CD1c-positive myeloid dendritic cell (primary cell): ENCODE results near the gene ERVFRD-1.

Experiments used
- DNase-seq: peaks from one replicate; pipeline ENCODE4 v3.0.0-alpha.2; 2016; ENCODE audit errors: extremely low spot score

Gene ERVFRD-1

DNA sequence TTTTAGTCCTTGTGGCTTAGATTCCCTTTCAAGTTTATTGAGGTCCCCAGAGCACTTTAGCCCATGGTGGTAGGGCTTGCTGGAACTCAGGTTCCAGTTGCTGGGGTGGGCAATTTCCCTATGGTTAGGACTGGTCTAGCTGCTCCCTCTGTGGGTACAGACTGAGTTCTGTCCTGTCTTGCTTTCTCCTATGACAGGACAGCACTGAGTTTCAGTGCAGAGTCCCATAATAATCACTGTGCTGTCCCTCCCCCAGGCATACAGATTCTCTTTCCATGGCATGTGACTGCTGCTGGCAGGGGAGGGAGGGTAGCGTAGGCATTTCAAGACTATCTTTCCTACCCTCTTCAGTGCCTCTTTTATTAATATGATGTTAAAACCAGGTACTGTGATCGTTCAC is 17.1 kb upstream of the ERVFRD-1 start:
- no peak for DNase-seq

DNA sequence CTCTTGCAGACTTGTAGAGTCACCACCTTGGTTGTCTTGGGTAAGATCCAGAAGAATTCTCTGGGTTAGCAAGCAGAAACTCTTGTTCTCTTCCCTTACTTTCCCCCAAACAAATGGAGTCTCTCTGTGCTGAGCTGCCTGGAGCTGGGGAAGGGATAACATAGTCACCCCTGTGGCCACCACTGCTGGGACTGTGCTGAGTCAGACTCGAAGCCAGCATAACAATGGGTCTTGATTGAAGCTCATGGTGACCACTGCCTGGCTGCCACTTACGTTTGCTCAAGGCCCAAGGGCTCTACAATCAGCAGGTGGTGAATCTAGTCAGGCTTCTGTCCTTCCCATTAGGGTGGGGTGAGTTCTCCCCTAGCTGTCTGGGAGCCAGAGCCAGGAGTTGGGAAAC is 15.4 kb upstream of the ERVFRD-1 start:
- no peak for DNase-seq

DNA sequence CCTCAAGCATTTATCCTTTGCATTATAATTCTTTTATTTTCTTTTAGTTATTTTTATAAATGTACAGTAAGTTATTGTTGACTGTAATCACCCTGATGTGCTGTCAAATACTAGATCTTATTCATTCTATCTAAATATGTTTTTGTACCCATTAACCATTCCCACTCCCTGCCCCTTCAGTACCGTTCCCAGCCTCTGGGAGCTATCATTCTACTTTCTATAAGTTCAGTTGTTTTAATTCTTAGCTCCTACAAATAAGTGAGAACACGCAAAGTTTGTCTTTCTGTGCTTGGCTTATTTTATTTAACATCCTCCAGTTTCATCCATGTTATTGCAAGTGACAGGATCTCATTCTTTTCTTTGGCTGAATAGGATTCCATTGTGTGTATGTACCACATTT is 12.5 kb upstream of the ERVFRD-1 start:
- no peak for DNase-seq

DNA sequence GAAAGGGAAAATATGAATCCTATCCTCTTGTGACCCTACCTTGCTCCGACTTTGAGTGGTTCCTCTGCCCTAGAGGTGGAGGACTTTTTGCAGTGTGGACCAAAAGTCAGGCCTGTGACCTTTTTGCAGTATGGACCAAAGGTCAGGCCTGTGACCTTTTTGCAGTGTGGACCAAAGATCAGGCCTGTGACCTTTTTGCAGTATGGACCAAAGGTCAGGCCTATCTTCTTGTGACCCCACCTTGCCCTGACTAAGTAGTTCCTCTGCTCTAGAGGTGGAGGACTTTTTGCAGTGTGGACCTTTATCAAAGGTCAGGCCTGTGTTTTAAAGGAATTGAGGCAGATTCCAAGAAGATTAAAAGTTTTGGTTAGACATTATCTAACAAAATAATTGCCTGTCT is 10.9 kb upstream of the ERVFRD-1 start:
- no peak for DNase-seq

DNA sequence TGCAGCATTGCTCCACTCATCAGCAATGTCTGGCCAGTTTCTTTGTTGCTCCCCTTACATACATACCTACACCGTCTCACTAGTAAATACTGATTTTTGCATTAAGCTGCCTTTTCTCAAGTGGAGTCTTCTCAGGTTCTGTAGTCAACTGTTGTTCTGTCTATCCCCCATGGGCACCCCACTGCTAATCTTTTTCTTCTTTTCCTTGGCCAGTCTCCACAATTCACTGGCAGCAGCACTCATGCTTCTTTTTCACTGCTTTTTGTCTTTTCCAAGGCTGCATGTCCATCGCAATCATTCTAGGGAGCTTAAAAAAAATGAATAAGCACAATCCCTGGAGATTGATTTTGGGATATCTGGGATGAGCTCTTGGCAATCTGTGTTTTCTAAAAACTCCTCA is 10.3 kb upstream of the ERVFRD-1 start:
- DNase-seq: no peak

DNA sequence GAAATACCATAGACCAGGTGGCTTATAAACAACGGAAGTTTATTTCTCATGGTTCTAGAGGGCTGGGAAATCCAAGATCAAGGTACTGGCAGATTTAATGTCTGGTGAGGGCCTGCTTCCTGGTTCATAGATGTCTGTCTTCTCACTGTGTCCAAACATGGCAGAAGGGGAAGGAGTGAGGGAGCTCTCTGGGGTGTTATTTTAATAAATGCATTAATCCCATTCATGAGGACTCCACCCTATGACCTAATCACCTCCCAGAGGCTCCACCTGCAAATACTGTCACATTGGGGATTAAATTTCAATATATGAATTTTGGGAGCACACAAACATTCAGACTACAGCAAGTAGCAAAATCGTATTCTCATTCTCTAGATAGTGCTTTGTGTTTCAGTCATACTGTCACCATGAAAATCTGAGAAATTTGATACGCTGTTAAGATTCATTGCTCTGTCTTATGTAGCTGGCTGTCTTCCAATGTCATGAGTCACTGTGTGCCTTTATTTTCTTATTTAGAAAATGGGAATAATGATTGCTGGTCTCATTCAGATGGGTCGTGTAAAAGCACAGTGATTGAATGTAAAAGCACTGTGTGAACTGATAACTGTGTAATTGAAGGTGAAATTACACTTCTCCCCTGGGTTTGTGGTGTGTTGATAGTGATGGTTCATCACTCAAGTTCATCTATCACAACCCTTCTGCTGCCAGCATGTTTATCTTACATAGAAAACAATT is 8.9 kb upstream of the ERVFRD-1 start:
- DNase-seq: no peak

DNA sequence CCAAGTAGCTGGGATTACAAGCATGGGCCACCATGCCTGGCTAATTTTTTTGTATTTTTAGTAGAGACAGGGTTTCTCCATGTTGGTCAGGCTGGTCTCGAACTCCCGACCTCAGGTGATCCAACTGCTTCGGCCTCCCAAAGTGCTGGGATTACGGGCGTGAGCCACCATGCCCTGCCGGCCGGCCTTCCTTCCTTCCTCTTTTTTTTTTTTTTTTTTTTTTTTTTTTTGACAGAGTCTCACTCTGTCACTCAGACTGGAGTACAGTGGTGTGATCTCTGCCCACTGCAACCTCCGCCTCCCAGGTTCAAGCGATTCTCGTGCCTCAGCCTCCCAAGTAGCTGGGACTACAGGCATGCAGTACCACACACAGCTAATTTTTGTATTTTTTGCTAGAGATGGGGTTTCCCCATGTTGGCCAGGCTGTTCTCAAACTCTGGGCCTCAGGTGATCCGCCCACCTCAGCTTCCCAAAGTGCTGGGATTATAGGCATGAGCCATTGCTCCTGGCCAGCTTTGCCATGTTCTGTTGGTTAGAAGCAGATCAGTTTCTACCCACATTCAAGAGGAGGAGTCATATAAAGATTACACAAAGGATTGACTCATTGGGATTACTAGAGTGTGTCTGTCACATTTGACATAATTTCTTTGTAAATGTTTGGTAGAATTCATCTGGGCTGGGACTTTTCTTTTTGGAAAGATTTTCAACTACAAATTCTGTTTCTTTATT is 4.4 kb upstream of the ERVFRD-1 start:
- peak; percentile 50 for DNase-seq

DNA sequence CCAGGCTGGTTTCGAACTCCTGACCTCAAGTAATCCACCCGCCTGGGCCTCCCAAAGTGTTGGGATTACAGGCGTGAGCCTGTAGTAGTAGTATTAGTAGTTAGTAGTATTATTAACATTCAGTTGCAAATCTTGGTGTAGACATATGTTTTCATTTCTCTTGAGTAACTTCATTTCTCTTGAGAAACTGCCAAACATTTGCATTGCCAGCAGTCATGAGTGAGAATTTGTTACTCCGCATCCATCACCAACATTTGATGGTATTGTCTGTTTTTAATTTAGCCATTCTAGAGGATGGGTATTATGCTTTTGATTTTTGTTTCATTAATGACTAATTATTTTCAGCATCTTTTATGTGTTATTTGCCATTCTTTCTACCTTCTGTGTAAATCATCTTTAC is 1.5 kb upstream of the ERVFRD-1 start:
- DNase-seq: no peak

DNA sequence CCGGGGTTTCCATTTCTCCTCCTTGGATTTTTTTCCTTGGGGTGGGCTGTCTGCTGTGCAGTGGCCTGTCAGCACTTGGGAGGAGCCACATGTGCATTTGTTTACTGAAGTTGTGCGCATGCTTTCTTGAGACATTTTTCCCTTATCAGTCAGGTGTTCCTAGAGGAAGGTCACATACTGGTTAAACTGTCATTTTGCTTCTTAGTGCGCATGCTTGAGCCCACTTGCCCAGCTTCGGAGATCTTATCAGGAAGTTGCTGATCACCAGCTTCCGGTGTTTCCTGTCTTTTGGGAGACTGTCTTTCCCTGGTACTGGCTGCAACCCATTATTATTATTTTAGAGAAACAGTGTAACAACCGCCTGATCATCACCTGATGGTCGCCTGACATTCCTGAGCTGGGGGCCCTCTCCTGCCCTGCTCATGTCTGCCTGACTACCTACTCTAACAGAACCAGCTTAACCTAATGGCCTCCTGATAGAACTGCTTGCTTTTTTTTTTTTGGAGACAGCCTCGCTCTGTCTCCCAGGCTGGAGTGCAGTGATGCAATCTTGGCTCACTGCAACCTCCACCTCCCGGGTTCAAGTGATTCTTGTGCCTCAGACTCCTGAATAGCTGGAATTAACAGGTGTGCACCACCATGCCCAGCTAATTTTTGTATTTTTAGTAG is 378 bp upstream of the ERVFRD-1 start:
- DNase-seq: peak; percentile 42

DNA sequence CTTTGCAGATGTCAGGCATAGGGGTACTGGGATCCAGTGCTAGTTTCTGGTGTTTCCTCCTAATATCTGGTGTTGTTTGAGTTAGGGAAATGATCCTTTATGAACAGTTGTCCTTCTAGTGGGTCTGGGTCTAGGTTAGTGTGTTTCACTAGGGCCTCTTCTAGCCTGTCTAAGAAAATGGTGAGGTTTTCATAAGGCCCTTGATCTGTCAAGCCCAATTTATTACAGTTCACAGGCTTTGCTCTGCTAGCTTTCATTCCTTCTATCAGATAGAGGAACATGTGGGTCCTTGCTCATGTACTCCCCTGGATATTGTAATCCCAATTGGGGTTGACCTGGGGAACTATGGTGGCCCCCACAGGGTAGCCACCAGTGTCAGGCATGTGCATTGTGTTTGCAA is 2.8 kb downstream of the ERVFRD-1 start:
- no peak for DNase-seq

DNA sequence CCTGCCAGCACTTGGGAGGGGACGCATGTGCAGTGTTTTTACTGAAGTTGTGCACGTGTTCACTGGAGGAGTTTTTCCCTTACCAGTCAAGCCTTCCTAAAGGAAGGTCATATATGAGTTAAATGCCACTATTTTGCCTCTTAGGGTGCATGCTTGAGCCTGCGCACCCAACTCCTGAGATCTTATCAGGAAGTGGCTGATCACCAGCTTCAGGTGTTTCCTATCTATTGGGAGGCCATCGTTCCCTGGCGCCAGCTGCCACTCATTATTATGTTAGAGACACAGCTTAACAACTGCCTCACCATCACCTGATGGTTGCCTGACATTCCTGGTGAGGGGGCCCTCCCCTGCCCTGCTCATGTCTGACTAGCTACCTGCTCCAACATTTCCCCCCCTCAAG is 8.5 kb downstream of the ERVFRD-1 start:
- DNase-seq: no peak

DNA sequence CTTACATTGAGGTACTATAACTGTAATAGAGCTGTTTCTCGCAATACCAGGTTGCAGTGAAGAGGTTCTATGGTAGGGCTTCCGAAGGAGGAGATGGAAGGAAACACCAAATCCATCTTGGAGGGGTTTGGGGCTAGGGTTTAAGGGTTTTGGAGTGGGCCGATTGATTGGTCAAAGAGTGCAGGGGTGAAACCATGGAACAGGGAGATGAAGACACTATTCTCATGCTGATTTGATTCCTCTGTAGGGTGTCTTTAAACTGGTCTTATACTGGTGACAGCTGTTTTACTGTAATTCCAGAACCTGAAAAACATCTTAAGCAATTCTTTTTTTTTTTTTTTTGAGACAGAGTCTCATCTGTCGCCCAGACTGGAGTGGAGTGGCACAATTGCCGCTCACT is 10.1 kb downstream of the ERVFRD-1 start:
- DNase-seq: no peak

DNA sequence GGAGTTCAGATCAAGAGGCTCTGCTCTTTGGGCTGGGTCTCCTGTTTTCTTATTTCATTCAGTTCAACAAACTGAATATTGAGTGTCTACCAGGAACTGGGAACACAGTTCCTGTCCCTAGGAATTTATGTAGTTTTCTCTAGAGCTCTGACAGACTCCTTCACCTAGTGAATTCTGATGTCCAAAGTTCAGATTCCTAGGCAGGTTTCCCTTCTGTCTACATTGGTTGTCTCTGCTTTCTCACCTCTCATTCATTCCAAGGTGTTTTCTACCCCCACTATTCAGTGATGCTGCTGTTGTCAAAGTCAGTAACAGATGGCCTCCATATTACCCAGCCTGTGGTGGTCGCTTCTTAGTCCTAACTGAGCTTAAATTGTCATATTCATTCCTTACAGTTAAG is 13.5 kb downstream of the ERVFRD-1 start:
- no peak for DNase-seq

DNA sequence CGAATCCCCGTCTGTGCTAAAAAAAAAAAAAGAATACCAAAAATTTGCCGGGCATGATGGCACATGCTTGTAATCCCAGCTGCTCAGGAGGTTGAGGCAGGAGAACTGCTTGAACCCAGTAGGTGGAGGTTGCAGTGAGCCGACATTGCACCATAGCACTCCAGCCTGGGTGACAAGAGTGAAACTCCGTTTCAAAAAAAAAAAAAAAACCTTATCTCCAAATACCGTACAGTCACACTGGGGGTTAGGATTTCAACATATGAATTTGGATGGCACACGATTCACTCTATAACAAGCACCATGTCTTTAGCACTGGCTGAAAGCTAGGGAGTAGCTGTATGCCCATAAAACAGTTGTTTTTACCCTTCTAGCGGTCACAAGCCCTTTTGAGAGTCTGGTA is 14.0 kb downstream of the ERVFRD-1 start:
- DNase-seq: no peak

DNA sequence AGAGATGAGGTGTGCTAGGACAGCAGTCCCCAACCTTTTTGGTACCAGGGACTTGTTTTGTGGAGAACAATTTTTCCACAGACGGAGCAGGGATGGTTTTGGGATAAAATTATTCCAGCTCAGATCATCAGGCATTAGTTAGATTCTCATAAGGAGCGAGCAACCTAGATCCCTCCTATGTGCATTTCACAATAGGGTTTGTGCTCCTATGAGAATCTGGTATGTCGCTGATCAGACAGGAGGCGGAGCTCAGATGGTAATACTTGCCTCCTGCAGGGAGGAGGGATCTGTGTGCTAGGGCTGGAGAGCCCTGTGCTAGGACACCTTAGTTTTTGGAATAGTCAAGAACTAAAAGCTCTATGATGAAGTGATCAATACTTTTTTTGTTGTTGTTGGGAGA is 15.4 kb downstream of the ERVFRD-1 start:
- DNase-seq: peak; percentile 20

DNA sequence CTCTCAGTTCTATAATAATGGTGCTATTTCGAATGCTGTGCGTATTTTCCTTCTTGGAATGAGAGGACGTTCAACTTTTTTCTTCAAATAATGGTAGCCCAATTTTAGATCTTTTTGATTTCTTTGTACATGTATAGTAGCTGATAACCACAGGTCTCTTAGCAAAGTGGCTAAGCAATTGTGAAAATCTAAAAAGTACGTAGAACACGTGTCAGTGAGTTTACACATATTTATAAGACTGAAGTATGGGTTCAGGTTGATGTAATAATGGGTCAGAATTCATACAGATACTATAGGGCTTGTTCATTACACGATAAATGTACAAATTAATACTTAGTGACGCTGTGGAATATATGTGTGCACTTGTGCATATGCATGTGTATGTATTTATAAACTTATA is 16.6 kb downstream of the ERVFRD-1 start:
- no peak for DNase-seq

DNA sequence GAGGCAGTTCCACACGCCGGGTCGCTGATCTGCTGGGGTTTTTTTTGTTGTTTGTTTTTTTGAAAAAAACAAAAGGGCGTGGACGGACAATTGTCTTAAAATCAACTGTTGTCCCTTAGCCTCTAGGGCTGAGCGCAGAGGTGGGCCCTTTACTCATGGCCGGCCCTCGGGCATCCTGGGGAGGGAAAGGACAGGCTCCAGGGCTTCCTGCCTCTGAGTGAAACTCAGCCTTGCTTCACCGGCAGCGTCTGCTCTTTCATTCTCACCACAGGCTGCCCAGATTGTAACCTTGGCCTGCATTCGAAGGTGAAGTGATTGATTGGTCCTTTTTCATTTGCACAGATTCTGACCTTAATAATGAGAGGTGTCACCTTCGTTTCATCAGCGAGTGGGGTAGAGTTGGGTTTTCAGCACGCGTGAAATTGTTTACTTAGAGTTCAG is 17.1 kb downstream of the ERVFRD-1 start:
- peak; percentile 39 for DNase-seq

DNA sequence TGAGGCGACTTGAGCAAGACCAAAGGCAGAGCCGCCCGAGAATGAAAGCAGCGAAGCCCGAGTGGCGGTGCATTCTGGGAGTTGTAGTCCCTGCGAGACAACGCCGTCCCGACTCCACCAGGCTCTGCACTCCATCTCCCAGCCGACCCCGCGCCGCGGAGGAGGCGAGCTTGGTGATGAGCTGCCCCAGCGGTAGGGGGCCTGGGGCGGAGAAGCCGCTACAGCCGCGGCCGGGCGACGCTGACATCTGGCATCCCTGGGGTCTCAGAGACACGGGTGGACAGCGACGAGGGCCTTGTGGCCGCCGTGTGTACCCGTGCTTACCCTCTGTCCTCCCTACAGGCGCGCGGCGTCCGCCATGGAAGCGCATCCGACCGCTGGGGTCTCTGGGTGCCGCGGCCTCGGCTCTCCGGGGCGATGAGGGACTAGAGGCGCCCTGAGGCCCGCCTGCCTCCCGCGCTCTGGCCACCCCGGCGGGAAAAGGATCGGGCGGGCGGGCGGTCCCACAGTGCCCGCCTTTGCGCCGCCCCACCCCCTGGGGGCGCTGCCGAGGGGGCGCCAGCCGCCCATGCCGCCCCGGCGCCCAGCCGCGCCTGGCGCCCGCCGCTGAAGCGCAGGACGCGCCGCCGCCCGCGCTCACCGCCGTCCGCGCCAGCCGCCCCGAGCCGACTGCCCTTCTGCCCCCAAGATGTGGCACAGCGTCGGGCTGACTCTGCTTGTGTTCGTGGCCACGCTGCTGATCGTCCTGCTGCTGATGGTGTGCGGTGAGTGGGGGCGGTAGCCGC is 17.7 kb downstream of the ERVFRD-1 start, which contains the start of gene SMIM13:
TSS of gene SMIM13 (plus strand) at position 209 of the 785 bp plus-strand sequence. CDS start at position 689, 480 bp downstream.
- DNase-seq: peak; percentile 99

DNA sequence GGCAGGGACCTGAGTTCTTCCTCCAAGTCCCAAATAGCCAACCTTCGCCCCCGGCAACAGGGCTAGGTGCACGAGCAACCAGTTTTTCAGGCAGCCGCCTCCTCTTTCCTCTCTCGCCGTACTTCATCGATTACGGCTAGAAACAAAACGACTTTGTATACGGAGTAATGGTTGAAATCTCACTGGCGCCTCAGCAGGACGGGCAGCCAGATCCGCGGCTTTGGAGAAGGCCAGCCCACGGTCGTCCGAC is 18.2 kb downstream of the ERVFRD-1 start:
- DNase-seq: no peak

DNA sequence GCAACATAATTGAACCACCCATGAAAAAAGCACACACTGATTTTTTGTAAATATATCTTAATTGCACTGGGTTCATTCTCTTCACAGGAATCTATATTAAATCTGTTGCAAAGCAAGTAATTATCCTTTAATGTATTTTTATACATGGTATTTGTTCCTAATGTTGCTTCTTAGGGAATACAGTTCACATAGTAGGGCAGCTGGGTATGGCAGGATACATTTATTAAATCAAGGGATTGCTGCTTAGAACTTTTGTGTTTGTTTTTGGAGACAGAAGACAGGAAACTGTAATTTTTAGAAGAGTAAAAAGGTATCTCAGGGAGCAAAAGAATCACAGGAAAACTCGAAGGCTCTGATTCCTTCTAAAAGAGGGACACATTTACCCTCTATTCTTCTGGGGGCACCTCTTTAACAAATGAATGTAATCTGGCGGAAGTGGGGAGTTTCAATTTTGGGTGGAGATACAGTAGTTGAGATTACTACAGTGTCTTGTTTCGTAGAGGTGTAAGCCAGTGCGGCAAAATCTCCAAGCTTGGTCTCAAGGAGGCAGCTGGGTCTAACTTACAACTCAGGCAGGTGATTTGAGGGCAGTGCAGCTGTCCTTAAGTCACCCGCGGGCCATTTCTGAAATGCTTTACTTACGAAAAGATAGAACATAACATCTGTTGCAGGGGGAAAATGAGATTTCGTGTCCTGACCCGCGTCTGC is 18.7 kb downstream of the ERVFRD-1 start:
- no peak for DNase-seq

DNA sequence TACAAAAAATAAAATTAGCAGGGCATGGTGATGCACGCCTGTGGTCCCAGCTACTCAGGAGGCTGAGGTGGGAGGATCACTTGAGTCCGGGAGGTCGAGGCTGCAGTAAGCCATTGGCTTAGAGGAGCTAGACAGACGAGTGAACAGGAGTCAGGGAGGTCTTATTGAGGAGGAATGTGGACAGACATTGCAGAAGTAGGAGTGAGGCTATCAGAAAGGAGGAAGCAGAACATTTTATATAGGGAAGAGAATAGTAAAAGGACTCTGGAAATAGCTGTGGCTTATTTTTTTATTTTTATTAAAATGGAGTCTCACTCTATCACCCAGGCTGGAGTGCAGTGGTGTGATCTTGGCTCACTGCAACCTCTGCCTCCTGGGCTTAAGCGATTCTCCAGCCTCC is 20.4 kb downstream of the ERVFRD-1 start:
- peak; percentile 35 for DNase-seq

DNA sequence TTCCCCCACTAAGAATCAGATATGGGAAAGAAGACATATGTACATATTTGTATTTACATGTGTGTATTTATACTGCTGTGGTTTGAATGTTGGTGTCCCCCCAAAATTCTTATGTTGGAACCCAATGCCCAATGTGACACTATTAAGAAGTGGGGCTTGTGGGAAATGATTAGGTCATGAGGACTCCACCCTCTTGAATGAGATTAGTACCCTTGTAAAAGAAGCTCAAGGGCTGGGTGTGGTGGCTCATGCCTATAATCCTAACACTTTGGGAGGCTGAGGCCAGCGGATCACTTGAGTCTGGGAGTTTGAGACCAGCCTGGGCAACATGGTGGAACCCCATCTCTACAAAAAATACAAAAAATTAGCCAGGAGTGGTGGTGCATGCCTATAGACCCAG is 21.8 kb downstream of the ERVFRD-1 start:
- no peak for DNase-seq
